Ovary (tissue), 9 donors: ENCODE measurements around the gene RSPH3. TPM values are rescaled to one million over a fixed set of nuclear protein-coding genes. Genes with fewer than 3 reads are reported as not detected.

Source experiments
- DNase-seq, 5 donors: peaks; one replicate each; pipeline ENCODE4 v3.0.0-alpha.2; 2019 to 2020
- H3K27ac ChIP-seq, 2 donors: fragments of 200-600 bp; one replicate each; pipeline versions ENCODE4 v1.5.1 to v1.8.0; 2019 to 2022
- H3K27me3 ChIP-seq: fragments of 200-600 bp; one replicate; pipeline ENCODE4 v1.8.0; 2022
- H3K36me3 ChIP-seq: fragments of 200-600 bp; sonication (generic); one replicate; pipeline ENCODE4 v1.5.1; 2019
- H3K4me1 ChIP-seq: one replicate; pipeline ENCODE4 v1.8.1; 2013; ENCODE audit warnings: mild to moderate bottlenecking, moderate library complexity; ENCODE audit not compliant: insufficient read depth
- H3K4me3 ChIP-seq: fragments of 200-600 bp; sonication (generic); one replicate; pipeline ENCODE4 v1.5.1; 2017
- H3K9me3 ChIP-seq, 2 donors: fragments of 200-600 bp in 1 of 2; sonication (generic) in 1 of 2; one replicate each; pipeline versions ENCODE4 v1.5.1 to v1.8.1; 2013 to 2019; ENCODE audit warnings: mild to moderate bottlenecking in 1 of 2, moderate library complexity in 1 of 2
- CTCF ChIP-seq, 3 donors: fragments of 450-650 bp in 2 of 3; fragments of 200-600 bp in 1 of 3; IDR thresholded peaks; one replicate each; pipeline versions ENCODE4 v1.5.1 to v1.8.0; 2016 to 2022; ENCODE audit warnings: antibody characterized with exemption in 3 of 3, mild to moderate bottlenecking in 1 of 3
- EP300 ChIP-seq: sonication (generic); formaldehyde crosslinking; IDR thresholded peaks from one replicate; pipeline ENCODE4 v1.6.1; 2017; ENCODE audit warnings: antibody characterized with exemption
- POLR2A ChIP-seq: fragments of 450-650 bp; IDR thresholded peaks from one replicate; pipeline ENCODE4 v1.6.1; 2017; ENCODE audit warnings: antibody characterized with exemption, mild to moderate bottlenecking, moderate library complexity
- WGBS, 3 donors: extraction: QIAGEN DNeasy Blood & Tissue Kit in 1 of 3; methylation state at CpG; one replicate each; pipeline versions ENCODE4 v1.1.5 to v1.1.7; 2013 to 2017; 5-methylcytosine and 5-hydroxymethylcytosine counted together
- intact Hi-C, 4 donors: fragments of 100-400 bp; cut with DNase I; formaldehyde crosslinking; loops; one replicate each; pipeline versions ENCODE4 v1.11.0 to v1.15.1; 2022 to 2023
- polyA plus RNA-seq, 2 donors: library from polyadenylated mRNA; stranded (reverse); fragments of 200-250 nt in 1 of 2; fragments of 350-450 nt in 1 of 2; fragmentation: Illumina TruSeq in 1 of 2; extraction: RNeasy Lipid Tissue Mini Kit (QIAGEN cat#74804) in 1 of 2; gene quantifications; one replicate each; pipeline ENCODE4 v1.2.3, GENCODE V29; 2013 to 2014
- small RNA-seq: library from RNA; depleted of rRNA; stranded (forward); fragments of <200 nt; gene quantifications from one replicate; pipeline ENCODE3, GENCODE V24; 2016
- total RNA-seq, 7 donors: library from RNA; depleted of rRNA in 2 of 7; stranded (reverse); fragments of >200 nt in 2 of 7; fragmentation: NEBNext Ultra II Directional in 3 of 7; extraction: Animal tissue kit (Norgen Biotek cat#: 25700) in 3 of 7; gene quantifications; one replicate each; pipeline versions ENCODE4 v1.1.0 to v1.2.4, GENCODE V29; 2016 to 2023
- donor health status: DM: no; HTN: no; CAD: no; lungs with moderate emphysema.
- donor health status: DM: no; HTN: no; CAD: no.
- donor health status: Bipolar disorder and iron deficiency.
- donor health status: DM: yes; HTN: yes; CAD: no.
- donor health status: DM: no; HTN: no; CAD: no.
- donor health status: DM: yes; HTN: yes; CAD: no.

Gene RSPH3
- total and polyA plus RNA-seq, 9 donors = 2.6 to 9.7 (median 7.6) TPM

GRCh38 chr6:158926414-158926813 lies 73.6 kb downstream of the RSPH3 start:
- Histone ChIP-seq H3K4me3 (no peak overlapping the region), H3K9me3 (no peaks in the 10 kb centered on the region), H3K27me3 (no peaks in the 10 kb centered on the region), H3K27ac (no peak overlapping the region), H3K4me1 (no peaks in the 10 kb centered on the region), H3K36me3 (no peaks in the 10 kb centered on the region)
- DNase-seq = no peak
- TF ChIP-seq POLR2A (no peak), EP300 (no peak), CTCF (IDR thresholded peaks at IDR 0.05) (no peak)
- WGBS, 3 donors = 83 to 86% (median 85%) methylated on average over 6 of the region's 6 CpGs
- intact Hi-C loops = no loop called here

- no peak for TF ChIP-seq EP300
- no peak for TF ChIP-seq CTCF (IDR thresholded peaks at IDR 0.05)
- TF ChIP-seq POLR2A = no peak
- no peak overlapping the region for H3K4me3 ChIP-seq
- no peaks in the 10 kb centered on the region for H3K9me3 ChIP-seq
- intact Hi-C loops = no loop called here
- no peak for DNase-seq
- no peaks in the 10 kb centered on the region for H3K27me3 ChIP-seq
- H3K27ac ChIP-seq = no peak overlapping the region
- H3K4me1 ChIP-seq = no peaks in the 10 kb centered on the region
- no peaks in the 10 kb centered on the region for H3K36me3 ChIP-seq
- 81 to 91% (median 89%) methylated on average over 4 of the region's 4 CpGs for WGBS, 3 donors
Measured at GRCh38 chr6:158924499-158925455, 75.2 kb downstream of the RSPH3 start.

GRCh38 chr6:158923805-158924498 lies 76.0 kb downstream of the RSPH3 start:
- WGBS, 3 donors = 84 to 93% (median 91%) methylated on average over 14 of the region's 14 CpGs
- no peaks in the 10 kb centered on the region for H3K36me3 ChIP-seq

More at GRCh38 chr6:158923805-158924498, 76.0 kb downstream of the RSPH3 start:
- no peak for TF ChIP-seq CTCF (IDR thresholded peaks at IDR 0.05)
- TF ChIP-seq POLR2A = no peak
- no peak for TF ChIP-seq EP300
- DNase-seq = no peak
- Histone ChIP-seq H3K4me3 (no peak overlapping the region), H3K9me3 (no peaks in the 10 kb centered on the region), H3K27ac (no peak overlapping the region), H3K27me3 (no peaks in the 10 kb centered on the region), H3K4me1 (no peaks in the 10 kb centered on the region)
- intact Hi-C loops = no loop called here

Small RNA genes within 50 kb of the gene (small RNA-seq; reads per million reads assigned to genes)
- gene RNU6-293P = not detected

Other genes starting within 250 kb of the RSPH3 start
- 100 to 1,000 TPM in 4 of 7 donors, 10 to 100 TPM in 3; 39.0 to 214 (median 116) TPM for gene EZR, start 180.8 kb downstream of the RSPH3 start, total RNA-seq
- gene EZR, start 180.8 kb downstream of the RSPH3 start, polyA plus RNA-seq = 10 to 100 TPM; 45.1 to 85.6 TPM
- gene TAGAP, start 44.8 kb upstream of the RSPH3 start, total RNA-seq = 1 to 10 TPM in 5 of 7 donors, under 1 TPM in 2; 0.58 to 2.3 (median 1.4) TPM
- 1 to 10 TPM in 1 of 2 donors, under 1 TPM in 1; 0.65 to 5.1 TPM for gene TAGAP, start 44.8 kb upstream of the RSPH3 start, polyA plus RNA-seq
- 1 to 10 TPM in 4 of 7 donors, under 1 TPM in 3; 0.08 to 2.1 (median 1.1) TPM for gene FNDC1, start 169.2 kb upstream of the RSPH3 start, total RNA-seq
- gene FNDC1, start 169.2 kb upstream of the RSPH3 start, polyA plus RNA-seq = 1 to 10 TPM in 1 of 2 donors, under 1 TPM in 1; 0.29 to 7.3 TPM